Retinal pigment epithelial cell (primary cell): Measurements from ENCODE around the gene POLQ.
A peak's percentile ranks its signal among the peaks of the same experiment; 100 is the strongest.
"Not testable (repeated sequence)": the region's sequence is repeated elsewhere in the genome, so short reads cannot be mapped to it uniquely, and the experiment has no call there.

Experiments
- DNase-seq: peaks from one replicate; pipeline ENCODE4 v3.0.0-alpha.2; 2010; ENCODE audit warnings: low read depth
- H3K4me3 ChIP-seq: 2 replicates; pipeline ENCODE4 v1.5.1; 2011; ENCODE audit warnings: mild to moderate bottlenecking, low read length, control low read depth, moderate library complexity
- CTCF ChIP-seq: conservative IDR thresholded peaks from 2 replicates; pipeline ENCODE4 v1.5.1; 2011; ENCODE audit warnings: low read depth, low read length, control low read depth, inconsistent platforms

The POLQ gene

GRCh38 chr3:121467085-121467484 lies 78.7 kb downstream of the POLQ start:
- no peak for DNase-seq
- H3K4me3 ChIP-seq = no peak overlapping the region
- TF ChIP-seq CTCF = no peak

GRCh38 chr3:121463745-121464144 lies 82.0 kb downstream of the POLQ start:
- no peak for TF ChIP-seq CTCF
- DNase-seq = no peak
- no peak overlapping the region for H3K4me3 ChIP-seq

- H3K4me3 ChIP-seq = no peak overlapping the region
- no peak for TF ChIP-seq CTCF
- DNase-seq = no peak
Observed at GRCh38 chr3:121462565-121462964, 83.2 kb downstream of the POLQ start.

- H3K4me3 ChIP-seq, DNase-seq: not testable (repeated sequence)
Observed at GRCh38 chr3:121451752-121452151, 94.0 kb downstream of the POLQ start.

GRCh38 chr3:121443456-121443855 lies 102.3 kb downstream of the POLQ start:
- H3K4me3 ChIP-seq = no peak overlapping the region
- no peak for TF ChIP-seq CTCF
- no peak for DNase-seq

- no peak overlapping the region for H3K4me3 ChIP-seq
- TF ChIP-seq CTCF = no peak
- DNase-seq = peak; percentile 2
Observed at GRCh38 chr3:121436641-121437040, 109.1 kb downstream of the POLQ start.

GRCh38 chr3:121436074-121436473 lies 109.7 kb downstream of the POLQ start:
- no peak overlapping the region for H3K4me3 ChIP-seq
- no peak for DNase-seq
- no peak for TF ChIP-seq CTCF

GRCh38 chr3:121431726-121432517 lies 113.9 kb downstream of the POLQ start:
- peak overlapping the region; percentile 8 for H3K4me3 ChIP-seq
- no peak for TF ChIP-seq CTCF
- peak; percentile 11 for DNase-seq
